ENCODE data around the gene RBM42. TPM values are rescaled to one million over a fixed set of nuclear protein-coding genes. Genes with fewer than 3 reads are reported as not detected.

The RBM42 gene
- total RNA-seq, 1 experiment from 2014 or later = 180 TPM

DNA sequence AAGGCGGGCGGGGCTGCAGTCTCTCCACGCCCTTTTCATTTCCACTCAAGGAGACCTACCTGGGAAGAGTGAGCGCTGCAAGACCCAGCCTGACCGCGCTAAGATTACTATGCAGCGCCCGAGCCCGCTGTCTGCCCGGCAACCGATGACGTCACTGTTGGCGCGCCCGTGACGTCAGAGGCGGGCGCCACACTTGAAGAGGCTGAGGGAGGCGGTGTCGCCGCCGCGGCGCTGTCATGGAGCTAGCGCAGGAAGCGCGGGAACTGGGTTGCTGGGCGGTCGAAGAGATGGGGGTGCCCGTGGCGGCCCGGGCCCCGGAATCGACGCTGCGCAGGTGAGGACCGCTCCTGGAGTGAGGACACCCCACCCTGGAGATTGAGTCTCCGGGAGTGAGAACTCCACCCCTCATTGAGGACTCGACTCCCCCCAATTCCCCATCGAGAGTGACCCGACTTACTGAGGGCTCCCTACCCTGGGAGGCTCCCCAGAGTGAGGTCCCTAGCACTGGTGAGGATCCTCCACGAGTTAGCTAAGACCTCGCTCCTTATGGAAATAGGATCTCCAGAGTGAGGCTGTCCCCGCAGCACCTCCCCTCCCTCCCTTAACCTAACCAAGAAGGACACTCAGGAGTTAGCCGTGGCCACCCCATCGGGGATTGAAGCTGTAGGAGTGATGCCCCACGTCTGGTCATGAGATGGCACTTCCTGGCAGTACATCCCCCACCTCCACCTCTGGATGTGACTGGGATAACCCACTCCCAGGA lies 16.1 kb upstream of the RBM42 start, which contains the start of gene HAUS5:
TSS of gene HAUS5 (plus strand) at position 177 of the 763 bp plus-strand sequence. CDS start at position 237, 60 bp downstream.
- CTCF ChIA-PET = interaction anchor here (0.5 to 0.6 kb wide), 4 partner anchors 55 to 1773 kb away, joined by 3 to 10 read pairs (median 5); no protein-coding TSS in a partner anchor
- peak; percentile 66 for DNase-seq (ENCODE audit: low read depth, low spot score)
- Histone ChIP-seq H3K4me1 (ENCODE audit: control insufficient read depth, insufficient read depth, low read length) (no peaks in the 10 kb centered on the region), H3K4me3 (ENCODE audit: low read depth in 2 of 2, low read length in 2 of 2) (peak within 1 kb of the TSS; percentile 71 to 75), H3K27ac (ENCODE audit: low read length) (peak within 1 kb of the TSS; percentile 80), H3K27me3 (ENCODE audit: control insufficient read depth, insufficient read depth, low read length) (no peaks in the 10 kb centered on the region), H3K36me3 (ENCODE audit: control insufficient read depth, insufficient read depth, low read length) (no peaks in the 10 kb centered on the region), H3K9me3 (ENCODE audit: control insufficient read depth, insufficient read depth, low read depth, low read length) (no peaks in the 10 kb centered on the region; the same call in 1 of the 2 replicates)
- intact Hi-C loops (cut with micrococcal nuclease; ENCODE audit: unreplicated experiment) (no loop called here), in situ Hi-C loops (cut with HindIII; ENCODE audit: low pct_unique_long_range_greater_than_20kb, low sequenced_read_pairs) (no loop called here)
- POLR2A ChIA-PET = interaction anchor here (0.6 kb wide), 1 partner anchor 20 kb away, joined by 7 read pairs; no protein-coding TSS in a partner anchor
- BruUV-seq (replicated peaks) = no TSS peak
- peak; percentile 99 for ATAC-seq
- TF ChIP-seq POLR2AphosphoS5 (IDR thresholded peaks at IDR 0.05; ENCODE audit: low read depth, low read length) (peak; percentile 74), SIN3A (IDR thresholded peaks at IDR 0.05; ENCODE audit: borderline replicate concordance, insufficient read depth, low read depth, low read length) (peak; percentile 75; the same call in 1 of the 2 replicates), TCF7L2 (IDR thresholded peaks at IDR 0.05; ENCODE audit: low read depth, low read length) (0 out of 2 replicates have a peak, but pooled peaks have one; percentile 35), REST (IDR thresholded peaks at IDR 0.05; ENCODE audit: insufficient read depth in 1 of 2, low read depth in 2 of 2, low read length in 1 of 2) (no peak)

- BruUV-seq (replicated peaks) = TSS peak; percentile 92
- in situ Hi-C loops (cut with HindIII; ENCODE audit: low pct_unique_long_range_greater_than_20kb, low sequenced_read_pairs) = no loop called here
- intact Hi-C loops (cut with micrococcal nuclease; ENCODE audit: unreplicated experiment) = no loop called here
- POLR2A ChIA-PET = interaction anchor here (0.6 kb wide), 1 partner anchor 21 kb away, joined by 7 read pairs; no protein-coding TSS in a partner anchor
- no peaks in the 10 kb centered on the region for H3K27me3 ChIP-seq (ENCODE audit: control insufficient read depth, insufficient read depth, low read length)
- H3K4me1 ChIP-seq (ENCODE audit: control insufficient read depth, insufficient read depth, low read length) = no peaks in the 10 kb centered on the region
- no peak overlapping the region for H3K4me3 ChIP-seq (ENCODE audit: low read depth in 2 of 2, low read length in 2 of 2)
- H3K36me3 ChIP-seq (ENCODE audit: control insufficient read depth, insufficient read depth, low read length) = no peaks in the 10 kb centered on the region
- CTCF ChIA-PET = no interaction called here
- no peak for ATAC-seq
- H3K9me3 ChIP-seq (ENCODE audit: control insufficient read depth, insufficient read depth, low read depth, low read length) = no peaks in the 10 kb centered on the region
- no peak for DNase-seq (ENCODE audit: low read depth, low spot score)
- no peak overlapping the region for H3K27ac ChIP-seq (ENCODE audit: low read length)
- TF ChIP-seq SIN3A (IDR thresholded peaks at IDR 0.05; ENCODE audit: borderline replicate concordance, insufficient read depth, low read depth, low read length) = no peak
- no peak for TF ChIP-seq TCF7L2 (IDR thresholded peaks at IDR 0.05; ENCODE audit: low read depth, low read length)
- TF ChIP-seq POLR2AphosphoS5 (IDR thresholded peaks at IDR 0.05; ENCODE audit: low read depth, low read length) = no peak
- no peak for TF ChIP-seq REST (IDR thresholded peaks at IDR 0.05; ENCODE audit: insufficient read depth in 1 of 2, low read depth in 2 of 2, low read length in 1 of 2)
- no peak for TF ChIP-seq CTCF (IDR thresholded peaks at IDR 0.05)
Measured at GRCh38 chr19:35613574-35613973, 15.3 kb upstream of the RBM42 start.
